K562 (cell line): ENCODE measurements around the gene CCSER1. TPM values are rescaled to one million over a fixed set of nuclear protein-coding genes. Genes with fewer than 3 reads are reported as not detected.

ENCODE experiments used
- ATAC-seq: fragments of 200-7000 bp; cut with Tn5 transposase; 3 replicates; pipeline ENCODE4 v1.9.1; 2020; ENCODE audit warnings: moderate library complexity
- BruUV-seq: library from RNA; stranded (reverse); fragments of 400-500 nt; replicated peaks from 2 replicates; lab custom pipeline; 2021; lab: Mats Ljungman, UMichigan
- CTCF ChIA-PET: fragments of 300-600 bp; formaldehyde crosslinking; extraction: SDS; loops from one replicate; lab custom pipeline; 2021; ENCODE audit warnings: low intra/inter-chr PET ratio; lab: Yijun Ruan, JAX
- POLR2A ChIA-PET: fragments of 300-600, 350-650 bp; sonication (Branson Sonifier 250); formaldehyde crosslinking; extraction: SDS; loops from one replicate; lab custom pipeline; 2021; ENCODE audit warnings: antibody characterized with exemption, inconsistent platforms; lab: Yijun Ruan, JAX
- DNase-seq, 4 experiments: peaks; one replicate each; pipeline versions ENCODE4 v3.0.0 to v3.0.0-alpha.2; 2011 to 2018; ENCODE audit warnings: low spot score in 3 of 4, mixed read lengths in 3 of 4; ENCODE audit errors: extremely low read depth in 1 of 4
- FAIRE-seq: peaks from 2 replicates; lab custom pipeline; 2011; peaks lifted over from hg19 to GRCh38; lab: Jason Lieb, UNC
- H2AFZ ChIP-seq: 2 replicates; pipeline ENCODE4 v1.6.0; 2011; ENCODE audit warnings: low read depth, low read length, control low read depth, inconsistent platforms
- H3K27ac ChIP-seq: fragments of 200-600 bp; 3 replicates; pipeline ENCODE4 v1.8.0; 2011; ENCODE audit warnings: low read depth, mild to moderate bottlenecking, control low read depth, inconsistent platforms, low read length, moderate library complexity, mixed read lengths; ENCODE audit errors: extremely low read depth
- H3K27me3 ChIP-seq, 2 experiments: fragments of 300-600 bp in 1 of 2; 2 replicates in 1 of 2; 3 replicates in 1 of 2; pipeline versions ENCODE4 v1.6.0 to v1.8.0; 2011; ENCODE audit warnings: inconsistent platforms in 2 of 2, low read length in 2 of 2, mild to moderate bottlenecking in 1 of 2, mixed read lengths in 1 of 2, moderate library complexity in 1 of 2; ENCODE audit not compliant: control insufficient read depth in 2 of 2, insufficient read depth in 2 of 2
- H3K36me3 ChIP-seq: fragments of 300-600 bp; 3 replicates; pipeline ENCODE4 v1.8.0; 2011; ENCODE audit warnings: mild to moderate bottlenecking, low read length, inconsistent platforms; ENCODE audit not compliant: control insufficient read depth, insufficient read depth
- H3K4me1 ChIP-seq, 2 experiments: fragments of 200-600 bp in 1 of 2; replicated peaks in 1 of 2; 2 replicates in 1 of 2; 3 replicates in 1 of 2; pipeline versions ENCODE4 v1.5.1 to v1.8.0; 2011; ENCODE audit warnings: inconsistent platforms in 2 of 2, low read length in 2 of 2, mild to moderate bottlenecking in 1 of 2, mixed read lengths in 1 of 2, moderate library complexity in 1 of 2; ENCODE audit not compliant: control insufficient read depth in 2 of 2, insufficient read depth in 2 of 2
- H3K4me2 ChIP-seq: 2 replicates; pipeline ENCODE4 v1.6.1; 2011; ENCODE audit warnings: low read length, control low read depth, inconsistent platforms, mixed read lengths; ENCODE audit not compliant: insufficient read depth
- H3K4me3 ChIP-seq: fragments of 200-600 bp; sonication (generic), shearing (Covaris generic); 2 replicates; pipeline ENCODE4 v1.5.1; 2016; ENCODE audit warnings: control low read depth, inconsistent platforms
- H3K79me2 ChIP-seq: fragments of 200-600 bp; 3 replicates; pipeline ENCODE4 v1.8.0; 2011; ENCODE audit warnings: low read length, inconsistent platforms; ENCODE audit not compliant: control insufficient read depth, insufficient read depth
- H3K9ac ChIP-seq, 2 experiments: 2 replicates each; pipeline versions ENCODE4 v1.6.0 to v1.6.1; 2011; ENCODE audit warnings: low read depth in 2 of 2, low read length in 2 of 2, control low read depth in 1 of 2, inconsistent platforms in 1 of 2, mild to moderate bottlenecking in 1 of 2, mixed read lengths in 1 of 2; ENCODE audit not compliant: insufficient read depth in 1 of 2
- H3K9me1 ChIP-seq: one replicate; pipeline ENCODE4 v1.6.0; 2011; ENCODE audit warnings: inconsistent platforms, mild to moderate bottlenecking, low read length, moderate library complexity; ENCODE audit not compliant: control insufficient read depth, insufficient read depth
- H3K9me3 ChIP-seq: replicated peaks from 2 replicates; pipeline ENCODE4 v1.5.1; 2011; ENCODE audit warnings: low read depth, low read length, inconsistent platforms; ENCODE audit not compliant: control insufficient read depth, insufficient read depth
- H4K20me1 ChIP-seq: replicated peaks from 2 replicates; pipeline ENCODE4 v1.6.1; 2011; ENCODE audit warnings: low read length, inconsistent platforms, mixed read lengths; ENCODE audit not compliant: control insufficient read depth, insufficient read depth
- BDP1 ChIP-seq: IDR thresholded peaks from 3 replicates; pipeline ENCODE4 v1.6.1; 2011; ENCODE audit not compliant: insufficient read length, insufficient read depth
- BRD4 ChIP-seq: fragments of 200-600 bp; sonication (generic); IDR thresholded peaks from 2 replicates; pipeline ENCODE4 v1.6.1; 2017; ENCODE audit warnings: inconsistent platforms
- DMBX1 ChIP-seq: fragments of 250-450 bp; sonication (Bioruptor Pico); IDR thresholded peaks from 2 replicates; pipeline ENCODE4 v1.8.0; 2022; ENCODE audit warnings: inconsistent platforms, mild to moderate bottlenecking, moderate library complexity, borderline replicate concordance
- ELF4 ChIP-seq: fragments of 450-650 bp; formaldehyde crosslinking; IDR thresholded peaks from 2 replicates; pipeline ENCODE4 v1.4.0; 2022; ENCODE audit warnings: missing genetic modification characterization
- HDGF ChIP-seq: fragments of 450-650 bp; IDR thresholded peaks from 2 replicates; pipeline ENCODE4 v1.6.1; 2016
- HMGN3 ChIP-seq: IDR thresholded peaks from 2 replicates; pipeline ENCODE4 v1.6.1; 2011; ENCODE audit warnings: borderline replicate concordance, low read depth, mild to moderate bottlenecking, mixed read lengths, low read length; ENCODE audit not compliant: insufficient read length; ENCODE audit errors: extremely low read depth
- IFI16 ChIP-seq: fragments of 250-450 bp; sonication (Bioruptor Pico); IDR thresholded peaks from 2 replicates; pipeline ENCODE4 v2.1.2; 2022; ENCODE audit warnings: mild to moderate bottlenecking, inconsistent platforms
- PHB ChIP-seq: fragments of 250-450 bp; sonication (Bioruptor Pico); IDR thresholded peaks from 2 replicates; pipeline ENCODE4 v1.5.0; 2021
- SOX6 ChIP-seq: fragments of 450-650 bp; IDR thresholded peaks from 2 replicates; pipeline ENCODE4 v1.6.1; 2014; ENCODE audit warnings: mild to moderate bottlenecking
- THRB ChIP-seq: fragments of 450-650 bp; formaldehyde crosslinking; conservative IDR thresholded peaks from 2 replicates; pipeline ENCODE4 v1.4.0; 2022; ENCODE audit warnings: mild to moderate bottlenecking, missing genetic modification characterization
- ZFP91 ChIP-seq: sonication (generic); formaldehyde crosslinking; IDR thresholded peaks from 2 replicates; pipeline ENCODE4 v1.8.0; 2022; ENCODE audit warnings: mild to moderate bottlenecking, missing genetic modification reagents
- ZNF146 ChIP-seq: IDR thresholded peaks from one replicate; pipeline ENCODE4 v1.6.1; 2018; ENCODE audit warnings: missing compliant biosample characterization; ENCODE audit not compliant: unreplicated experiment
- in situ Hi-C: fragments of 300-500 bp; cut with MboI; formaldehyde crosslinking; loops from 4 replicates; pipeline ENCODE4 v1.15.0; 2018; ENCODE audit warnings: inconsistent platforms, mixed read lengths
- intact Hi-C: fragments of 100-400 bp; cut with micrococcal nuclease; formaldehyde crosslinking; loops from 2 replicates; pipeline ENCODE4 v1.14.2; 2022
- polyA plus RNA-seq, 8 experiments: library from polyadenylated mRNA; depleted of rRNA in 4 of 8; stranded (reverse) in 5 of 8; unstranded in 3 of 8; fragments of >200 nt; fragmentation: Nextera tagmentation in 2 of 8; fragmentation: Illumina TruSeq in 1 of 8; extraction: Ambion mirVana in 2 of 8; extraction: Trizol in 1 of 8; gene quantifications; 2 replicates each; pipeline versions ENCODE4 v1.2.1 to v1.2.3, GENCODE V29; 2011 to 2014; ENCODE audit warnings: inconsistent platforms in 1 of 8, missing spikeins in 1 of 8
- total RNA-seq, 7 experiments: library from RNA; depleted of rRNA in 6 of 7; stranded (reverse); fragments of >200 nt in 6 of 7; fragmentation: Illumina TruSeq in 2 of 7; extraction: Trizol in 2 of 7; gene quantifications; 2 replicates each; pipeline versions ENCODE4 v1.2.1 to v1.2.3, GENCODE V29; 2011 to 2021; ENCODE audit warnings: low replicate concordance in 1 of 7
- TF ChIP-seq, protein P1 (sequence below): fragments of 250-450 bp; sonication (Bioruptor Pico); IDR thresholded peaks from 2 replicates; pipeline ENCODE4 v1.8.0; 2022; ENCODE audit warnings: moderate library complexity, mild to moderate bottlenecking, inconsistent platforms
- TF ChIP-seq, protein P2 (sequence below): sonication (generic); formaldehyde crosslinking; IDR thresholded peaks from 2 replicates; pipeline ENCODE4 v1.8.0; 2023; ENCODE audit warnings: missing genetic modification reagents, mild to moderate bottlenecking, borderline replicate concordance
- TF ChIP-seq, protein P3 (sequence below): fragments of 450-650 bp; IDR thresholded peaks from 2 replicates; pipeline ENCODE4 v1.6.1; 2016; ENCODE audit warnings: missing biosample characterization, missing genetic modification characterization

Gene CCSER1
- total and polyA plus RNA-seq, 9 of the 15 experiments (the other 6 are each of a cell fraction or from before 2014, with no cell fraction given): not detected

- H3K9ac ChIP-seq: no peak overlapping the region
- ChIA-PET CTCF (no interaction called here), POLR2A (no interaction called here)
- H2AFZ ChIP-seq: no peak overlapping the region
- in situ Hi-C loops (no loop called here), intact Hi-C loops (no loop called here)
- no peaks in the 10 kb centered on the region for H3K9me1 ChIP-seq
- H3K4me1 ChIP-seq: no peaks in the 10 kb centered on the region
- FAIRE-seq: no peak
- no peak for DNase-seq
- H4K20me1 ChIP-seq: no peaks in the 10 kb centered on the region
- no peak for ATAC-seq
- no TSS peak for BruUV-seq
- no peaks in the 10 kb centered on the region for H3K27me3 ChIP-seq
- no peaks in the 10 kb centered on the region for H3K9me3 ChIP-seq
- H3K36me3 ChIP-seq: no peaks in the 10 kb centered on the region
- H3K4me2 ChIP-seq: no peak overlapping the region
- H3K79me2 ChIP-seq: no peaks in the 10 kb centered on the region
- no peak overlapping the region for H3K4me3 ChIP-seq
- no peak overlapping the region for H3K27ac ChIP-seq
- TF ChIP-seq, protein P1, sequence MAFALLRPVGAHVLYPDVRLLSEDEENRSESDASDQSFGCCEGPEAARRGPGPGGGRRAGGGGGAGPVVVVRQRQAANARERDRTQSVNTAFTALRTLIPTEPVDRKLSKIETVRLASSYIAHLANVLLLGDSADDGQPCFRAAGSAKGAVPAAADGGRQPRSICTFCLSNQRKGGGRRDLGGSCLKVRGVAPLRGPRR (CRISPR knock-in tag): no peak
- TF ChIP-seq ZNF146 (no peak), ZFP91 (CRISPR knock-in tag) (no peak), ELF4 (CRISPR knock-in tag) (no peak), BDP1 (no peak), THRB (CRISPR knock-in tag) (no peak), SOX6 (no peak), IFI16 (no peak), HDGF (no peak), HMGN3 (no peak), DMBX1 (CRISPR knock-in tag) (no peak), BRD4 (no peak), PHB (CRISPR knock-in tag) (no peak)
- TF ChIP-seq, protein P2, sequence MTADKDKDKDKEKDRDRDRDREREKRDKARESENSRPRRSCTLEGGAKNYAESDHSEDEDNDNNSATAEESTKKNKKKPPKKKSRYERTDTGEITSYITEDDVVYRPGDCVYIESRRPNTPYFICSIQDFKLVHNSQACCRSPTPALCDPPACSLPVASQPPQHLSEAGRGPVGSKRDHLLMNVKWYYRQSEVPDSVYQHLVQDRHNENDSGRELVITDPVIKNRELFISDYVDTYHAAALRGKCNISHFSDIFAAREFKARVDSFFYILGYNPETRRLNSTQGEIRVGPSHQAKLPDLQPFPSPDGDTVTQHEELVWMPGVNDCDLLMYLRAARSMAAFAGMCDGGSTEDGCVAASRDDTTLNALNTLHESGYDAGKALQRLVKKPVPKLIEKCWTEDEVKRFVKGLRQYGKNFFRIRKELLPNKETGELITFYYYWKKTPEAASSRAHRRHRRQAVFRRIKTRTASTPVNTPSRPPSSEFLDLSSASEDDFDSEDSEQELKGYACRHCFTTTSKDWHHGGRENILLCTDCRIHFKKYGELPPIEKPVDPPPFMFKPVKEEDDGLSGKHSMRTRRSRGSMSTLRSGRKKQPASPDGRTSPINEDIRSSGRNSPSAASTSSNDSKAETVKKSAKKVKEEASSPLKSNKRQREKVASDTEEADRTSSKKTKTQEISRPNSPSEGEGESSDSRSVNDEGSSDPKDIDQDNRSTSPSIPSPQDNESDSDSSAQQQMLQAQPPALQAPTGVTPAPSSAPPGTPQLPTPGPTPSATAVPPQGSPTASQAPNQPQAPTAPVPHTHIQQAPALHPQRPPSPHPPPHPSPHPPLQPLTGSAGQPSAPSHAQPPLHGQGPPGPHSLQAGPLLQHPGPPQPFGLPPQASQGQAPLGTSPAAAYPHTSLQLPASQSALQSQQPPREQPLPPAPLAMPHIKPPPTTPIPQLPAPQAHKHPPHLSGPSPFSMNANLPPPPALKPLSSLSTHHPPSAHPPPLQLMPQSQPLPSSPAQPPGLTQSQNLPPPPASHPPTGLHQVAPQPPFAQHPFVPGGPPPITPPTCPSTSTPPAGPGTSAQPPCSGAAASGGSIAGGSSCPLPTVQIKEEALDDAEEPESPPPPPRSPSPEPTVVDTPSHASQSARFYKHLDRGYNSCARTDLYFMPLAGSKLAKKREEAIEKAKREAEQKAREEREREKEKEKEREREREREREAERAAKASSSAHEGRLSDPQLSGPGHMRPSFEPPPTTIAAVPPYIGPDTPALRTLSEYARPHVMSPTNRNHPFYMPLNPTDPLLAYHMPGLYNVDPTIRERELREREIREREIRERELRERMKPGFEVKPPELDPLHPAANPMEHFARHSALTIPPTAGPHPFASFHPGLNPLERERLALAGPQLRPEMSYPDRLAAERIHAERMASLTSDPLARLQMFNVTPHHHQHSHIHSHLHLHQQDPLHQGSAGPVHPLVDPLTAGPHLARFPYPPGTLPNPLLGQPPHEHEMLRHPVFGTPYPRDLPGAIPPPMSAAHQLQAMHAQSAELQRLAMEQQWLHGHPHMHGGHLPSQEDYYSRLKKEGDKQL (CRISPR knock-in tag): no peak
- TF ChIP-seq, protein P3, sequence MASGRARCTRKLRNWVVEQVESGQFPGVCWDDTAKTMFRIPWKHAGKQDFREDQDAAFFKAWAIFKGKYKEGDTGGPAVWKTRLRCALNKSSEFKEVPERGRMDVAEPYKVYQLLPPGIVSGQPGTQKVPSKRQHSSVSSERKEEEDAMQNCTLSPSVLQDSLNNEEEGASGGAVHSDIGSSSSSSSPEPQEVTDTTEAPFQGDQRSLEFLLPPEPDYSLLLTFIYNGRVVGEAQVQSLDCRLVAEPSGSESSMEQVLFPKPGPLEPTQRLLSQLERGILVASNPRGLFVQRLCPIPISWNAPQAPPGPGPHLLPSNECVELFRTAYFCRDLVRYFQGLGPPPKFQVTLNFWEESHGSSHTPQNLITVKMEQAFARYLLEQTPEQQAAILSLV (tag): no peak
Measured at GRCh38 chr4:90648311-90648710, 521.1 kb downstream of the CCSER1 start.
